Breast epithelium (tissue), 4 donors: ENCODE measurements around the gene RAMAC. TPM values are rescaled to one million over a fixed set of nuclear protein-coding genes. Genes with fewer than 3 reads are reported as not detected.

ENCODE experiments used
- DNase-seq, 2 donors: peaks; one replicate each; pipeline ENCODE4 v3.0.0-alpha.2; 2019; ENCODE audit warnings: low spot score in 2 of 2
- H3K27ac ChIP-seq, 2 donors: fragments of 200-600 bp; sonication (generic) in 1 of 2; one replicate each; pipeline ENCODE4 v1.5.1; 2016 to 2019; ENCODE audit warnings: mild to moderate bottlenecking in 1 of 2
- H3K27me3 ChIP-seq, 2 donors: fragments of 200-600 bp; sonication (generic) in 1 of 2; one replicate each; pipeline versions ENCODE4 v1.5.1 to v1.6.0; 2017 to 2019; ENCODE audit warnings: control low read depth in 1 of 2, mild to moderate bottlenecking in 1 of 2
- H3K36me3 ChIP-seq: fragments of 200-600 bp; one replicate; pipeline ENCODE4 v1.5.1; 2019
- H3K4me1 ChIP-seq, 2 donors: fragments of 200-600 bp; sonication (generic); one replicate each; pipeline ENCODE4 v1.5.1; 2016 to 2019; ENCODE audit warnings: control low read depth in 1 of 2
- H3K4me3 ChIP-seq, 3 donors: fragments of 200-600 bp; sonication (generic); 1 replicate in 2 of 3; 2 replicates in 1 of 3; pipeline ENCODE4 v1.5.1; 2016 to 2019; ENCODE audit warnings: mild to moderate bottlenecking in 3 of 3, moderate library complexity in 2 of 3
- H3K9me3 ChIP-seq, 2 donors: fragments of 200-600 bp; sonication (generic) in 1 of 2; one replicate each; pipeline ENCODE4 v1.5.1; 2016 to 2019; ENCODE audit warnings: control low read depth in 1 of 2
- CTCF ChIP-seq, 3 donors: fragments of 450-650 bp; IDR thresholded peaks; one replicate each; pipeline ENCODE4 v1.5.1; 2016 to 2017; ENCODE audit warnings: antibody characterized with exemption in 3 of 3, mild to moderate bottlenecking in 3 of 3, moderate library complexity in 3 of 3
- POLR2A ChIP-seq: fragments of 450-650 bp; IDR thresholded peaks from one replicate; pipeline ENCODE4 v1.6.1; 2016; ENCODE audit warnings: antibody characterized with exemption, mild to moderate bottlenecking, moderate library complexity
- POLR2AphosphoS5 ChIP-seq, 3 donors: sonication (generic); formaldehyde crosslinking; IDR thresholded peaks; one replicate each; pipeline ENCODE4 v1.6.1; 2017; ENCODE audit warnings: antibody characterized with exemption in 3 of 3
- intact Hi-C: fragments of 100-400 bp; cut with DNase I; formaldehyde crosslinking; loops from one replicate; pipeline ENCODE4 v1.15.1; 2023; ENCODE audit warnings: low total_unique reads
- total RNA-seq, 3 donors: library from RNA; depleted of rRNA; stranded (reverse); fragments of >200 nt; gene quantifications; one replicate each; pipeline ENCODE4 v1.1.0, GENCODE V29; 2016

The RAMAC gene
- total RNA-seq, 3 donors from 2014 or later = 14.9 to 32.3 (median 22.6) TPM

DNA sequence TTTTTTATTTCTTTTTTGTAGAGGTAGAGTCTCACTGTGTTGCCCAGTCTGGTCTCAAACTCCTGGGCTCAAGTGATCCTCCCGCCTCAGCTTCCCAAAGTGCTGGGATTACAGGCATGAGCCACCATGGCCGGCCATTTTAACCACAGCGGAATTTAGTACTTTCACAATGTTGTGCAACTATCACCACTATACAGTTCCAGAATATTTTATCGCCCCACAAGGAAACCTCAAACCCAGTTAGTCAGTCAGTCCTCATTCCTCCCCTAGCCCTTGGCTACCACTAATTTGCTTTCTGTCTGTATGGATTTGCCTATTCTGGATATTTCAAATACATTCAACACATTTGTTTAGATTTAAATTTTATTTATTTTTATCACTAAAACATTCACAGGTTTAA is 17.9 kb upstream of the RAMAC start:
- H3K9me3 ChIP-seq = no peaks in the 10 kb centered on the region
- H3K4me3 ChIP-seq = no peak overlapping the region
- H3K27ac ChIP-seq = no peak overlapping the region
- intact Hi-C loops = no loop called here
- no peaks in the 10 kb centered on the region for H3K36me3 ChIP-seq
- H3K4me1 ChIP-seq = no peaks in the 10 kb centered on the region
- no peak for DNase-seq
- no peaks in the 10 kb centered on the region for H3K27me3 ChIP-seq
- no peak for TF ChIP-seq POLR2AphosphoS5 (IDR thresholded peaks at IDR 0.05)
- TF ChIP-seq POLR2A = no peak
- TF ChIP-seq CTCF (IDR thresholded peaks at IDR 0.05) = no peak

DNA sequence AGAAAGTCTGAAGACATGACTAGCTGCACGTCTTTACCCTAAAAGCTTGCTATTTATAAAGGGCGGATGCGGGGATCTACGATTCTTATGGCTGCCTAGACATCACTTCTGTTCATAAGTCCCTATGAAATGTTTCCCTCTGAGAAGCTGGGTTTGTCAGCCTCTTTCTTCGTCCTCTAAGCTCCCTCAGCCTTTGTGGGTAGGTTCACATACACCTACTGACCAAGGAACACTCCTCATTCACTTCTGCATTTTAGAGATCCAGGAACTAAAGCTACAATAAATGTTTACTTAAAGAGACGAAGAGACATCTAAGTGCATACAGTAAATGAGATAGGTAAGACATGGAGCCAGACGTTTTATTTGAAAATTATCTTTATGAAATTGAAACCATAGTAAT is 16.7 kb upstream of the RAMAC start:
- H3K4me1 ChIP-seq = no peaks in the 10 kb centered on the region

DNA sequence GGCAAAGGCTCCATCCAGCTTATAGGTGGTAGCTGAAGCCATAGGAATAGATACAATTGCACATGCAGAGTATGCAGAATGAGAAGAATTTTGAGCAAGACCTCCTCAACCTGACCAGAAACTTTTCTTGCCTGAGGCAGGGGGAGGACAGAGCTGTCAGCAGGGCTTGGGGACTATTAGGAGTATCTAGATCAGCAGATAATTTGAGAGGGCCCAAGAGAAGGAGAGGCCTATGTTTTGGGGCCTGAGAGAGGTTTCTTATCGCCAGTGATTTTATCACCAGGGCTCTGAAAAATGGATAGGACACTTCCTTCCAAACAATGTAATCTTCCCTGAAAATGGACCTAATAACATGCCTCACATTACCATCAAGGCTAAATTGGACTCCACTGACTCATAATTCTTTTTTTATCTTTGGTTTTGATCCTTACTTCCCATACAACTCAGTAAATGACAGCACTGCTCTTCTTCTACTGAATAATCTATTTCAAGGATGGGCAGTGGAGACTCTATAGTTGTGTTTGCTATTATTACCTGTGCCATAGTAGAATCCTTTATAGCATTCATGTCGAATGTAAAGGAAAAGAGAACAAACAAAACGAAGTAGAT is 15.8 kb upstream of the RAMAC start:
- intact Hi-C loops = no loop called here
- DNase-seq = no peak

More for the DNA sequence above, 16.7 kb upstream of the RAMAC start:
- Histone ChIP-seq H3K27me3 (no peaks in the 10 kb centered on the region), H3K27ac (no peak overlapping the region), H3K4me3 (no peak overlapping the region), H3K9me3 (no peaks in the 10 kb centered on the region), H3K36me3 (no peaks in the 10 kb centered on the region)
- DNase-seq = no peak
- intact Hi-C loops = no loop called here
- TF ChIP-seq POLR2A = no peak
- no peak for TF ChIP-seq POLR2AphosphoS5 (IDR thresholded peaks at IDR 0.05)
- TF ChIP-seq CTCF (IDR thresholded peaks at IDR 0.05) = no peak

DNA sequence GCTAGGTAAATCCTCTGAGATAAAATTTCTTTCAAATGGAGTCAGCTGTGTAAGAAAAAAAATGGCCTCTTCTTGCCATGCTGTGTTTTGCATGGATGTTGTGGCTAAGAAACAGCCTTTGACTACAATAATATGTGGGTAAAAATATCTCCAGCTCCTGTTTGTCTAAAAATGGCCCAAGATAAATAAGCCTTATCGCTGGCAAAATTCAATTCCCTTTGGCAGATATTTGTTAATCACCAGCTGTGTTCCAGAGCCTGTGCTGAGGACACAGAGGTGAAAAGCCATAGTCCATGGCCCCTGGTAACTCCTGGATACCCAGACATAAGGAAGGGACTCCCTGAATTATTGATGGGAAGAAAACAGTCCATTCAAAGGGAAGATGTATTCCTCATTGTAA is 15.3 kb upstream of the RAMAC start:
- no peak for TF ChIP-seq CTCF (IDR thresholded peaks at IDR 0.05)
- TF ChIP-seq POLR2A = no peak
- TF ChIP-seq POLR2AphosphoS5 (IDR thresholded peaks at IDR 0.05) = no peak
- H3K4me1 ChIP-seq = no peaks in the 10 kb centered on the region
- no peaks in the 10 kb centered on the region for H3K9me3 ChIP-seq
- H3K4me3 ChIP-seq = no peak overlapping the region
- no peaks in the 10 kb centered on the region for H3K27me3 ChIP-seq
- DNase-seq = no peak
- H3K36me3 ChIP-seq = no peaks in the 10 kb centered on the region
- intact Hi-C loops = no loop called here
- no peak overlapping the region for H3K27ac ChIP-seq

More for the DNA sequence above, 15.8 kb upstream of the RAMAC start:
- no peaks in the 10 kb centered on the region for H3K36me3 ChIP-seq
- H3K4me3 ChIP-seq = no peak overlapping the region
- H3K27ac ChIP-seq = no peak overlapping the region
- no peaks in the 10 kb centered on the region for H3K9me3 ChIP-seq
- H3K27me3 ChIP-seq = no peaks in the 10 kb centered on the region
- H3K4me1 ChIP-seq = no peaks in the 10 kb centered on the region
- TF ChIP-seq POLR2A (no peak), CTCF (IDR thresholded peaks at IDR 0.05) (no peak), POLR2AphosphoS5 (IDR thresholded peaks at IDR 0.05) (no peak)

DNA sequence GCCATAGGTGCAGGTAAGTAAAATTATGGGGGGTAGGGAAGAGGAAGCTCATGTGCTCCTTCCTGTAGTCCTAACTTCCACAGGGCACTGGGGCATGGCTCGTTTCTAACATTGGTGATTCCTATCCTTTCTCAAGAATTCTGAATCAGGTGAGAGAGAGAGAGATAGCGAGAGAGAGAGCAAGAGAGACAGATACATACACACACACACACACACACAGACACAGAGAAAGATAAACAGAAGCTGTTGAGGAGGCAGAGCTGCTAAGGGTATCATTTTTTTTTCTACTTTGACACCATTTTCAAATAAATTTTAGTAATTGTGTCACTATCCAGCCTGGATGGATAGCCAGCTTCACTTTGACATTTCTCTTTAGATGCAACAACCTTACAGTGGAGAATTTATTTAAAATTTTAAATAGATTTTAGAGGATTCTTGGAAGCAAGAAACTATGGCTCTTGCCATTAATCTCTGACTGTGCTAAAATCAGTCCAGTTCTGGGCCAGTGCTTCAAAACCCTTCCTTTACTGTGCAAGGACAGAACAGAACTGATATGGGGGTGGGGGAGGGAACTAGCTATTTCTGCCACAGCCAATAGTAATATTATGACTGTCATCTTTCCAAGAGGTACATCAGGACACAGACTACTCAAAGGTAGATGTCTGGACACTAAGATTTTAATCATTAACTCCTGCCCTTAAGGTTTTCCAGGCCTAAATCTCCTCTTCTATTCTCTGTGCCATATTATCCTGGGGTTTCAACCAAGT is 14.6 kb upstream of the RAMAC start:
- Histone ChIP-seq H3K4me1 (no peaks in the 10 kb centered on the region), H3K9me3 (no peaks in the 10 kb centered on the region), H3K4me3 (no peak overlapping the region), H3K27ac (no peak overlapping the region), H3K36me3 (no peaks in the 10 kb centered on the region), H3K27me3 (no peaks in the 10 kb centered on the region)
- intact Hi-C loops = no loop called here
- TF ChIP-seq POLR2AphosphoS5 (IDR thresholded peaks at IDR 0.05) = no peak
- no peak for TF ChIP-seq CTCF (IDR thresholded peaks at IDR 0.05)
- no peak for TF ChIP-seq POLR2A
- no peak for DNase-seq
